Measurements from ENCODE around the gene NFATC3. TPM values are rescaled to one million over a fixed set of nuclear protein-coding genes. Genes with fewer than 3 reads are reported as not detected.
"Not testable (repeated sequence)": the region's sequence is repeated elsewhere in the genome, so short reads cannot be mapped to it uniquely, and the experiment has no call there.

NFATC3 gene
- total RNA-seq, 2 donors from 2014 or later: 15.5 to 19.5 TPM

DNA sequence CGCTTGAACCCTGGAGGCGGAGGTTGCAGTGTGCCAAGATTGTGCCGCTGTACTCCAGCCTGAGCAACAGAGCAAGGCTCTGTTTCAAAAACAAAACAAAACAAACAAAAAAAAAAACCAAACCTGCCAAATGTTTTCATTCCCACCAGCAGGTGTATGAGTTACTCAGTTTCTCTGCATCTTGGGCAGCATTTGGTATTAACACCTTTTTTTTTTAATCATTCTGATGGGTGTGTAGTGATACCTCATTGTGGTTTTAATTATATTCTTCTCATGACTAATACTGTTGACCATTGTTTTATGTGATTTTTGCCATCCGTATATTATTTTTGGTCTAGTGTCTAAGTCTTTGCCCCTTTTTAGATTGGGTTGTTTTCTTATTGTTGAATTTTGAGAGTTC, 15.3 kb downstream of the NFATC3 start:
- no peaks in the 10 kb centered on the region for H3K27me3 ChIP-seq
- DNase-seq (no peak), ATAC-seq (no peak)
- 57 to 68% methylated on average over 4 of the region's 4 CpGs for WGBS, 2 donors
- H3K27ac ChIP-seq: no peak overlapping the region
- no peaks in the 10 kb centered on the region for H3K36me3 ChIP-seq (replicated peaks in 1 of 2; ENCODE audit: insufficient read depth in 1 of 2, low read depth in 2 of 2)
- intact Hi-C loops (cut with DNase I): no loop called here
- H3K4me3 ChIP-seq: no peak overlapping the region
- no peaks in the 10 kb centered on the region for H3K4me1 ChIP-seq
- TF ChIP-seq, protein P1, sequence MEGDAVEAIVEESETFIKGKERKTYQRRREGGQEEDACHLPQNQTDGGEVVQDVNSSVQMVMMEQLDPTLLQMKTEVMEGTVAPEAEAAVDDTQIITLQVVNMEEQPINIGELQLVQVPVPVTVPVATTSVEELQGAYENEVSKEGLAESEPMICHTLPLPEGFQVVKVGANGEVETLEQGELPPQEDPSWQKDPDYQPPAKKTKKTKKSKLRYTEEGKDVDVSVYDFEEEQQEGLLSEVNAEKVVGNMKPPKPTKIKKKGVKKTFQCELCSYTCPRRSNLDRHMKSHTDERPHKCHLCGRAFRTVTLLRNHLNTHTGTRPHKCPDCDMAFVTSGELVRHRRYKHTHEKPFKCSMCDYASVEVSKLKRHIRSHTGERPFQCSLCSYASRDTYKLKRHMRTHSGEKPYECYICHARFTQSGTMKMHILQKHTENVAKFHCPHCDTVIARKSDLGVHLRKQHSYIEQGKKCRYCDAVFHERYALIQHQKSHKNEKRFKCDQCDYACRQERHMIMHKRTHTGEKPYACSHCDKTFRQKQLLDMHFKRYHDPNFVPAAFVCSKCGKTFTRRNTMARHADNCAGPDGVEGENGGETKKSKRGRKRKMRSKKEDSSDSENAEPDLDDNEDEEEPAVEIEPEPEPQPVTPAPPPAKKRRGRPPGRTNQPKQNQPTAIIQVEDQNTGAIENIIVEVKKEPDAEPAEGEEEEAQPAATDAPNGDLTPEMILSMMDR (IDR thresholded peaks at IDR 0.05): no peak
- no peak for TF ChIP-seq POLR2A (IDR thresholded peaks at IDR 0.05)
- no peaks in the 10 kb centered on the region for H3K9me3 ChIP-seq

DNA sequence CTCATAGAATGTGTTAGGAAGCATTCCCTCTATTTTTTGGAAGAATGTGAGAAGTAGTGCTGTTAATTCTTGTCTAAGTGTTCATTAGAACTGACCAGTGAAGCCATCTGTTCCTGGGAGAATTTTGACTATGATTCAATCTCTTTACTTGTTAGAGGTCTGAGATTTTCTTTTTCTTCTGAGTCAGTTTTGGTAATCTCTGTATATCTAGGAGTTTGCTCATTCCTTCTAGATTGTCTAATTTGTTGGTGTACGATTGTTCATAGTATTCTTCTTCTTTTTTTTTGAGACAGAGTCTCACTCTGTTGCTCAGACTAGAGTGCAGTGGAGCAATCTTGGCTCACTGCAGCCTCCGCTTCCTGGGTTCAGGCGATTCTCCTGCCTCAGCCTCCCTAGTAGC, 20.4 kb downstream of the NFATC3 start:
- TF ChIP-seq, protein P1 (IDR thresholded peaks at IDR 0.05): no peak
- ATAC-seq (no peak), DNase-seq (no peak)
- Histone ChIP-seq H3K9me3 (no peaks in the 10 kb centered on the region), H3K27ac (no peak overlapping the region), H3K36me3 (replicated peaks in 1 of 2; ENCODE audit: insufficient read depth in 1 of 2, low read depth in 2 of 2) (no peaks in the 10 kb centered on the region), H3K4me1 (no peaks in the 10 kb centered on the region), H3K27me3 (no peaks in the 10 kb centered on the region), H3K4me3 (no peak overlapping the region)
- WGBS, 2 donors: 98 to 100% methylated on average over 3 of the region's 3 CpGs
- intact Hi-C loops (cut with DNase I): no loop called here

DNA sequence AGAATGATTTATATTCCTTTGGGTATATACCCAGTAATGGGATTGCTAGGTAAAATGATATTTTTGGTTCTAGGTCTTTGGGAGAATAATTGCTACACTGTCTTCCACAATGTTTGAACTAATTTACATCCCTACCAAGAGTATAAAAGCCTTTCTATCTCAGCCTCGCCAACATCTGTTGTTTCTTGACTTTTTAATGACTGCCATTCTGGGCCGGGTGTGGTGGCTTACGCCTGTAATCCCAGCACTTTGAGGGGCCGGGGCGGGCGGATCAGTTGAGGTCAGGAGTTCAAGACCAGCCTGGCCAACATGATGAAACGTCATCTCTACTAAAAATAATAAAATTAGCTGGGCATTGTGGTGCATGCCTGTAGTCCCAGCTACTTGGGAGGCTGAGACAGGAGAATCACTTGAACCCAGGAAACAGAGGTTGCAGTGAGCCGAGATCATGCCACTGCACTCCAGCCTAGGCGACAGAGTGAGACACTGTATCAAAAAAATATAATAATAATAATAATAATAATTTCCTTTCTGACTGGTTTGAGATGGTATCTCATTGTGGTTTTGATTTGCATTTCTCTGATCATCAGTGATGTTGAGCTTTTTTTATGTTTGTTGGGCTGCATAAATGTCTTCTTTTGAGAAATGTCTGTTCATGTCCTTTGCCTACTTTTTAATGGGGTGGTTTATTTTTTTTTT, 22.2 kb downstream of the NFATC3 start:
- DNase-seq; intact Hi-C loops (cut with DNase I); ATAC-seq; H3K9me3 ChIP-seq; H3K4me1 ChIP-seq; H3K4me3 ChIP-seq; H3K36me3 ChIP-seq (replicated peaks in 1 of 2; ENCODE audit: insufficient read depth in 1 of 2, low read depth in 2 of 2); H3K27ac ChIP-seq; H3K27me3 ChIP-seq: not testable (repeated sequence)
- WGBS, 2 donors: 85 to 94% methylated on average over 9 of the region's 9 CpGs

DNA sequence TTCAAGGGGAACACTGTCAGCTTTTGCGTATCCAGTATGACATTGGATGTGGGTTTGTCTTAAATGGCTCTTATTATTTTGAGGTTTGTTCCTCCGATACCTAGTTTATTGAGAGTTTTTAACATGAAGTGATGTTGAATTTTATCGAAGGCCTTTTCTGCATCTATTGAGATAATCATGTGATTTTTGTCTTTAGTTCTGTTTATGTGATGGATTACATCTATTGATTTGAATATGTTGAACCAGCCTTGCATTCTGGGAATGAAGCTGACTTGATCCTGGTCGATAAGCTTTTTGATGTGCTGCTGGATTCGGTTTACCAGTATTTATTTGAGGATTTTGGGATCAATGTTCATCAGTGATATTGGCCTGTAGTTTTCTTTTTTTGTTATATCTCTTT, 24.0 kb downstream of the NFATC3 start:
- intact Hi-C loops (cut with DNase I); H3K27me3 ChIP-seq; H3K9me3 ChIP-seq; DNase-seq; H3K4me1 ChIP-seq; H3K36me3 ChIP-seq (replicated peaks in 1 of 2; ENCODE audit: insufficient read depth in 1 of 2, low read depth in 2 of 2); ATAC-seq; H3K27ac ChIP-seq; H3K4me3 ChIP-seq: not testable (repeated sequence)
- 97% methylated on average over 5 of the region's 5 CpGs for WGBS, 2 donors

DNA sequence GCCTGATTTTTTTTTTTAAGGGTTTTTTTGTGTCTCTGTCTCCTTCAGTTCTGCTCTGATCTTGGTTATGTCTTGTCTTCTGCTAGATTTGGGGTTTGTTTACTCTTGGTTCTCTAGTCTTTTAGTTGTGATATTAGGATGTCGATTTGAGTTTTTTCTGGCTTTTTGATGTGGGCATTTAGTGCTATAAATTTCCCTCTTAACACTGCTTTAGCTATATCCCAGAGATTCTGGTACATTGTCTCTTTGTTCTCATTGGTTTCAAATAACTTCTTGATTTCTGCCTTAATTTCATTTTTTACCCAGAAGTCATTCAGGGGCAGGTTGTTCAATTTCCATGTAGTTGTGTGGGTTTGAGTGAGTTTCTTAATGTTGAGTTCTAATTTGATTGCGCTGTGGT, 25.4 kb downstream of the NFATC3 start:
- H3K4me3 ChIP-seq; intact Hi-C loops (cut with DNase I); H3K27ac ChIP-seq; DNase-seq; H3K27me3 ChIP-seq; H3K9me3 ChIP-seq; H3K36me3 ChIP-seq (replicated peaks in 1 of 2; ENCODE audit: insufficient read depth in 1 of 2, low read depth in 2 of 2); ATAC-seq; H3K4me1 ChIP-seq: not testable (repeated sequence)
- WGBS, 2 donors: 92 to 95% methylated on average over 2 of the region's 2 CpGs

DNA sequence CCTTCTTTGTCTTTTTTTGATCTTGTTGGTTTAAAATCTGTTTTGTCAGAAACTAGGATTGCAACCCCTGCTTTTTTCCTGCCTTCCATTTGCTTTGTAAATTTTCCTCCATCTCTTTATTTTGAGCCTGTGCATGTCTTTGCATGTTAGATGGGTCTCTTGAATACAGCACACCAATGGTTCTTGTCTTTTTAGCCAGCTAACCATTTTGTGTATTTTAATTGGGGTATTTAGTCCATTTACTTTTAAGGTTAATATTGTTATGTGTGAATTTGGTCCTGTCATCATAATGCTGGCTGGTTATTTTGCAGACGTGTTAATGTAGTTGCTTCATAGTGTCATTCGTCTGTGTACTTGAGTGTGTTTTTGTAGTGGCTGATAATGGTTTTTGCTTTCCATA, 26.2 kb downstream of the NFATC3 start:
- 96% methylated on average over 2 of the region's 2 CpGs for WGBS, 2 donors
- no peak for TF ChIP-seq POLR2A (IDR thresholded peaks at IDR 0.05)
- TF ChIP-seq, protein P1 (IDR thresholded peaks at IDR 0.05): no peak
- H3K27ac ChIP-seq: no peak overlapping the region
- H3K9me3 ChIP-seq: no peaks in the 10 kb centered on the region
- no peak overlapping the region for H3K4me3 ChIP-seq
- no peaks in the 10 kb centered on the region for H3K4me1 ChIP-seq
- no peaks in the 10 kb centered on the region for H3K36me3 ChIP-seq (replicated peaks in 1 of 2; ENCODE audit: insufficient read depth in 1 of 2, low read depth in 2 of 2)
- intact Hi-C loops (cut with DNase I): no loop called here
- H3K27me3 ChIP-seq: no peaks in the 10 kb centered on the region
- ATAC-seq (no peak), DNase-seq (no peak)

Data from body of pancreas (tissue), 4 donors.